ENCODE measurements around the gene TIGD2. TPM values are rescaled to one million over a fixed set of nuclear protein-coding genes. Genes with fewer than 3 reads are reported as not detected.
A peak's percentile ranks its signal among the peaks of the same experiment; 100 is the strongest.

The TIGD2 gene
- 6.5 TPM for total RNA-seq
- 1 to 10 TPM; 4.8 to 6.3 (median 6.0) TPM for polyA plus RNA-seq (ENCODE audit: insufficient read depth in 1 of 8, insufficient read length in 8 of 8, low replicate concordance in 1 of 8)
- long read RNA-seq, donor 1, partial matches to known transcripts: 0 of 1 reads
- long read RNA-seq, donor 1, other reads (novel, unspliced or antisense): 0 of 1 reads
- long read RNA-seq, donor 2, partial matches to known transcripts: 0 of 1 reads
- long read RNA-seq, donor 2, other reads (novel, unspliced or antisense): 0 of 1 reads
- long read RNA-seq, donor 3, transcript TIGD2-201 (1 exons, 2,083 nt): major isoform, 7 of 8 reads
- long read RNA-seq, donor 3, partial matches to known transcripts: 0 of 8 reads
- long read RNA-seq, donor 3, other reads (novel, unspliced or antisense): 0 of 8 reads
- long read RNA-seq, donor 4, partial matches to known transcripts: 0 of 1 reads
- long read RNA-seq, donor 4, other reads (novel, unspliced or antisense): 0 of 1 reads
- long read RNA-seq, donor 5, transcript TIGD2-201 (1 exons, 2,083 nt): major isoform, 9 of 14 reads
- long read RNA-seq, donor 5, transcript TIGD2-202 (2 exons, 3,217 nt): minor isoform, 5 of 14 reads
- long read RNA-seq, donor 5, partial matches to known transcripts: 0 of 14 reads
- long read RNA-seq, donor 5, other reads (novel, unspliced or antisense): 0 of 14 reads
- long read RNA-seq, donor 6, transcript TIGD2-202 (2 exons, 3,217 nt): major isoform, 5 of 8 reads
- long read RNA-seq, donor 6, partial matches to known transcripts: 0 of 8 reads
- long read RNA-seq, donor 6, other reads (novel, unspliced or antisense): 0 of 8 reads
- long read RNA-seq, donor 7, transcript TIGD2-201 (1 exons, 2,083 nt): major isoform, 5 of 6 reads
- long read RNA-seq, donor 7, partial matches to known transcripts: 0 of 6 reads
- long read RNA-seq, donor 7, other reads (novel, unspliced or antisense): 0 of 6 reads
- long read RNA-seq, donor 8, partial matches to known transcripts: 0 of 4 reads
- long read RNA-seq, donor 8, other reads (novel, unspliced or antisense): 0 of 4 reads
- long read RNA-seq, donor 9, partial matches to known transcripts: 0 of 2 reads
- long read RNA-seq, donor 9, other reads (novel, unspliced or antisense): 0 of 2 reads
- long read RNA-seq, donor 10, transcript TIGD2-201 (1 exons, 2,083 nt): major isoform, 6 of 7 reads
- long read RNA-seq, donor 10, partial matches to known transcripts: 0 of 7 reads
- long read RNA-seq, donor 10, other reads (novel, unspliced or antisense): 0 of 7 reads
- long read RNA-seq, donor 11, transcript TIGD2-201 (1 exons, 2,083 nt): major isoform, 5 of 5 reads
- long read RNA-seq, donor 11, partial matches to known transcripts: 0 of 5 reads
- long read RNA-seq, donor 11, other reads (novel, unspliced or antisense): 0 of 5 reads

GRCh38 chr4:89110986-89111832 lies at the start of gene TIGD2:
Gene TIGD2, plus strand, starts transcription at chr4:89111533. Its CDS starts 1,442 bp downstream, at chr4:89112975.
- peak within 1 kb of the TSS; percentile 65 for H3K27ac ChIP-seq (ENCODE audit: low read length)
- peak within 1 kb of the TSS; percentile 77 for H3K4me3 ChIP-seq (ENCODE audit: low read length)
- H3K36me3 ChIP-seq (ENCODE audit: control insufficient read depth, insufficient read depth, low read length): peaks cover 5% of the 10 kb centered on the region
- peaks cover 11% of the 10 kb centered on the region for H3K27me3 ChIP-seq (ENCODE audit: control insufficient read depth, insufficient read depth, low read length)
- DNase-seq: peak; percentile 95
- under 1% methylated on average over 76 of the region's 101 CpGs for WGBS (ENCODE audit: insufficient coverage)
- peaks cover 13% of the 10 kb centered on the region for H3K4me1 ChIP-seq (ENCODE audit: control insufficient read depth, insufficient read depth, low read length)
- peaks cover 2% of the 10 kb centered on the region for H3K9me3 ChIP-seq (replicated peaks; ENCODE audit: control insufficient read depth, low read depth, low read length)

- WGBS (ENCODE audit: insufficient coverage): no CpG with 5 or more reads among the region's 3 CpGs
- H3K36me3 ChIP-seq (ENCODE audit: control insufficient read depth, insufficient read depth, low read length): no peaks in the 10 kb centered on the region
- no peak overlapping the region for H3K4me3 ChIP-seq (ENCODE audit: low read length)
- no peak overlapping the region for H3K27ac ChIP-seq (ENCODE audit: low read length)
- no peaks in the 10 kb centered on the region for H3K9me3 ChIP-seq (replicated peaks; ENCODE audit: control insufficient read depth, low read depth, low read length)
- H3K27me3 ChIP-seq (ENCODE audit: control insufficient read depth, insufficient read depth, low read length): no peaks in the 10 kb centered on the region
- DNase-seq: no peak
- H3K4me1 ChIP-seq (ENCODE audit: control insufficient read depth, insufficient read depth, low read length): no peaks in the 10 kb centered on the region
These were observed 46.5 kb upstream of the TIGD2 start for GRCh38 chr4:89064848-89065247.

GRCh38 chr4:89067417-89067816 lies 43.9 kb upstream of the TIGD2 start:
- Histone ChIP-seq H3K27ac (ENCODE audit: low read length) (no peak overlapping the region), H3K4me3 (ENCODE audit: low read length) (no peak overlapping the region), H3K27me3 (ENCODE audit: control insufficient read depth, insufficient read depth, low read length) (no peaks in the 10 kb centered on the region), H3K9me3 (replicated peaks; ENCODE audit: control insufficient read depth, low read depth, low read length) (no peaks in the 10 kb centered on the region), H3K4me1 (ENCODE audit: control insufficient read depth, insufficient read depth, low read length) (no peaks in the 10 kb centered on the region), H3K36me3 (ENCODE audit: control insufficient read depth, insufficient read depth, low read length) (no peaks in the 10 kb centered on the region)
- no peak for DNase-seq

GRCh38 chr4:89069481-89069880 lies 41.9 kb upstream of the TIGD2 start:
- Histone ChIP-seq H3K4me3 (ENCODE audit: low read length) (no peak overlapping the region), H3K4me1 (ENCODE audit: control insufficient read depth, insufficient read depth, low read length) (peaks cover 11% of the 10 kb centered on the region), H3K36me3 (ENCODE audit: control insufficient read depth, insufficient read depth, low read length) (no peaks in the 10 kb centered on the region), H3K9me3 (replicated peaks; ENCODE audit: control insufficient read depth, low read depth, low read length) (no peaks in the 10 kb centered on the region), H3K27me3 (ENCODE audit: control insufficient read depth, insufficient read depth, low read length) (no peaks in the 10 kb centered on the region), H3K27ac (ENCODE audit: low read length) (no peak overlapping the region)
- DNase-seq: no peak
- no CpG with 5 or more reads among the region's 2 CpGs for WGBS (ENCODE audit: insufficient coverage)

- Histone ChIP-seq H3K4me3 (ENCODE audit: low read length) (no peak overlapping the region), H3K4me1 (ENCODE audit: control insufficient read depth, insufficient read depth, low read length) (peaks cover 11% of the 10 kb centered on the region), H3K9me3 (replicated peaks; ENCODE audit: control insufficient read depth, low read depth, low read length) (no peaks in the 10 kb centered on the region), H3K27me3 (ENCODE audit: control insufficient read depth, insufficient read depth, low read length) (no peaks in the 10 kb centered on the region), H3K36me3 (ENCODE audit: control insufficient read depth, insufficient read depth, low read length) (no peaks in the 10 kb centered on the region), H3K27ac (ENCODE audit: low read length) (no peak overlapping the region)
- no peak for DNase-seq
- no CpG with 5 or more reads among the region's 2 CpGs for WGBS (ENCODE audit: insufficient coverage)
These were observed 41.3 kb upstream of the TIGD2 start for GRCh38 chr4:89070041-89070440.

- H3K27me3 ChIP-seq (ENCODE audit: control insufficient read depth, insufficient read depth, low read length): no peaks in the 10 kb centered on the region
- H3K4me1 ChIP-seq (ENCODE audit: control insufficient read depth, insufficient read depth, low read length): peaks cover 11% of the 10 kb centered on the region
- no peak overlapping the region for H3K27ac ChIP-seq (ENCODE audit: low read length)
- no CpG with 5 or more reads among the region's 3 CpGs for WGBS (ENCODE audit: insufficient coverage)
- no peaks in the 10 kb centered on the region for H3K9me3 ChIP-seq (replicated peaks; ENCODE audit: control insufficient read depth, low read depth, low read length)
- DNase-seq: no peak
- no peaks in the 10 kb centered on the region for H3K36me3 ChIP-seq (ENCODE audit: control insufficient read depth, insufficient read depth, low read length)
- H3K4me3 ChIP-seq (ENCODE audit: low read length): no peak overlapping the region
These were observed 40.0 kb upstream of the TIGD2 start for GRCh38 chr4:89071311-89071710.

GRCh38 chr4:89072921-89073320 lies 38.4 kb upstream of the TIGD2 start:
- no peaks in the 10 kb centered on the region for H3K27me3 ChIP-seq (ENCODE audit: control insufficient read depth, insufficient read depth, low read length)
- peaks cover 3% of the 10 kb centered on the region for H3K9me3 ChIP-seq (replicated peaks; ENCODE audit: control insufficient read depth, low read depth, low read length)
- no peak overlapping the region for H3K27ac ChIP-seq (ENCODE audit: low read length)
- H3K36me3 ChIP-seq (ENCODE audit: control insufficient read depth, insufficient read depth, low read length): no peaks in the 10 kb centered on the region
- WGBS (ENCODE audit: insufficient coverage): 93% methylated on average over 1 of the region's 1 CpG
- peak; percentile 40 for DNase-seq
- peaks cover 11% of the 10 kb centered on the region for H3K4me1 ChIP-seq (ENCODE audit: control insufficient read depth, insufficient read depth, low read length)
- no peak overlapping the region for H3K4me3 ChIP-seq (ENCODE audit: low read length)

GRCh38 chr4:89077761-89078160 lies 33.6 kb upstream of the TIGD2 start:
- no peak overlapping the region for H3K4me3 ChIP-seq (ENCODE audit: low read length)
- H3K9me3 ChIP-seq (replicated peaks; ENCODE audit: control insufficient read depth, low read depth, low read length): peaks cover 10% of the 10 kb centered on the region
- no peak for DNase-seq
- no peaks in the 10 kb centered on the region for H3K36me3 ChIP-seq (ENCODE audit: control insufficient read depth, insufficient read depth, low read length)
- H3K4me1 ChIP-seq (ENCODE audit: control insufficient read depth, insufficient read depth, low read length): peaks cover 9% of the 10 kb centered on the region
- no peaks in the 10 kb centered on the region for H3K27me3 ChIP-seq (ENCODE audit: control insufficient read depth, insufficient read depth, low read length)
- H3K27ac ChIP-seq (ENCODE audit: low read length): no peak overlapping the region

GRCh38 chr4:89078300-89078699 lies 33.0 kb upstream of the TIGD2 start:
- Histone ChIP-seq H3K27me3 (ENCODE audit: control insufficient read depth, insufficient read depth, low read length) (no peaks in the 10 kb centered on the region), H3K27ac (ENCODE audit: low read length) (no peak overlapping the region), H3K36me3 (ENCODE audit: control insufficient read depth, insufficient read depth, low read length) (no peaks in the 10 kb centered on the region), H3K4me1 (ENCODE audit: control insufficient read depth, insufficient read depth, low read length) (peaks cover 7% of the 10 kb centered on the region), H3K9me3 (replicated peaks; ENCODE audit: control insufficient read depth, low read depth, low read length) (peaks cover 10% of the 10 kb centered on the region), H3K4me3 (ENCODE audit: low read length) (no peak overlapping the region)
- DNase-seq: no peak
- WGBS (ENCODE audit: insufficient coverage): no CpG with 5 or more reads among the region's 1 CpG
